H1 (cell line): ENCODE measurements around the gene TEX55. TPM values are rescaled to one million over a fixed set of nuclear protein-coding genes. Genes with fewer than 3 reads are reported as not detected.

Experiments
- polyA plus RNA-seq, 7 experiments: library from polyadenylated mRNA; depleted of rRNA in 3 of 7; stranded (reverse) in 5 of 7; unstranded in 2 of 7; fragments of >200 nt in 5 of 7; fragments of 200-250 nt in 2 of 7; gene quantifications; 1 replicate in 5 of 7; 2 replicates in 1 of 7; 4 replicates in 1 of 7; pipeline versions ENCODE4 v1.2.1 to v1.2.3, GENCODE V29; 2011 to 2013; ENCODE audit warnings: missing spikeins in 2 of 7, mixed read lengths in 2 of 7
- total RNA-seq: library from RNA; stranded (reverse); fragmentation: NEBNext Ultra II Directional; extraction: Animal tissue kit (Norgen Biotek cat#: 25700); gene quantifications from 2 replicates; pipeline ENCODE4 v1.2.1, GENCODE V29; 2021

Gene TEX55
- total and polyA plus RNA-seq, 2 of the 8 experiments (the other 6 are each of a cell fraction or from before 2014, with no cell fraction given): not detected

Other genes starting within 250 kb of the TEX55 start
- gene IGSF11, start 111.3 kb upstream of the TEX55 start, total RNA-seq: 1.1 and 1.6 TPM in 2 replicates
- 3.8 and 4.1 TPM in 2 replicates for gene IGSF11, start 111.3 kb upstream of the TEX55 start, polyA plus RNA-seq (2011; rRNA removed)
- gene UPK1B, start 27.4 kb downstream of the TEX55 start, total RNA-seq: 0.29 and 0.67 TPM in 2 replicates
- 0.41 and 0.68 TPM in 2 replicates for gene UPK1B, start 27.4 kb downstream of the TEX55 start, polyA plus RNA-seq (2011; rRNA removed)
- gene B4GALT4, start 94.7 kb downstream of the TEX55 start, total RNA-seq: 44.7 and 56.5 TPM in 2 replicates
- 12.9 and 14.6 TPM in 2 replicates for gene B4GALT4, start 94.7 kb downstream of the TEX55 start, polyA plus RNA-seq (2011; rRNA removed)
- 4.9 and 7.6 TPM in 2 replicates for gene ARHGAP31, start 148.2 kb downstream of the TEX55 start, total RNA-seq
- gene ARHGAP31, start 148.2 kb downstream of the TEX55 start, polyA plus RNA-seq (2011; rRNA removed): 1.1 and 2.3 TPM in 2 replicates